ENCODE data around the gene GGA2.

The GGA2 gene

GRCh38 chr16:23420011-23420410 is 90.3 kb downstream of the GGA2 start:
- TF ChIP-seq POLR2A (IDR thresholded peaks at IDR 0.05; ENCODE audit: extremely low read depth, insufficient read length) (no peak), MYC (IDR thresholded peaks at IDR 0.05; ENCODE audit: low read depth, low read length) (no peak), CTCF (IDR thresholded peaks at IDR 0.05; ENCODE audit: low read depth, low read length) (no peak), MAX (IDR thresholded peaks at IDR 0.05; ENCODE audit: low read depth, low read length) (no peak)

GRCh38 chr16:23416816-23417215 is 93.5 kb downstream of the GGA2 start:
- DNase-seq (ENCODE audit: low read depth), result no peak
- TF ChIP-seq MYC (IDR thresholded peaks at IDR 0.05; ENCODE audit: low read depth, low read length), result no peak
- no peak for TF ChIP-seq CTCF (IDR thresholded peaks at IDR 0.05; ENCODE audit: low read depth, low read length)
- no peak for TF ChIP-seq POLR2A (IDR thresholded peaks at IDR 0.05; ENCODE audit: extremely low read depth, insufficient read length)
- TF ChIP-seq MAX (IDR thresholded peaks at IDR 0.05; ENCODE audit: low read depth, low read length), result no peak
- no peak overlapping the region for H3K4me3 ChIP-seq (ENCODE audit: low read depth, low read length)

More at GRCh38 chr16:23420011-23420410, 90.3 kb downstream of the GGA2 start:
- no peak overlapping the region for H3K4me3 ChIP-seq (ENCODE audit: low read depth, low read length)
- no peak for DNase-seq (ENCODE audit: low read depth)

- TF ChIP-seq POLR2A (IDR thresholded peaks at IDR 0.05; ENCODE audit: extremely low read depth, insufficient read length), result no peak
- no peak for TF ChIP-seq MAX (IDR thresholded peaks at IDR 0.05; ENCODE audit: low read depth, low read length)
- TF ChIP-seq CTCF (IDR thresholded peaks at IDR 0.05; ENCODE audit: low read depth, low read length), result no peak
- TF ChIP-seq MYC (IDR thresholded peaks at IDR 0.05; ENCODE audit: low read depth, low read length), result no peak
- no peak for DNase-seq (ENCODE audit: low read depth)
- H3K4me3 ChIP-seq (ENCODE audit: low read depth, low read length), result no peak overlapping the region
Measured at GRCh38 chr16:23414731-23415130, 95.6 kb downstream of the GGA2 start.

Data from NB4 (cell line).